Measurements from ENCODE around the gene ZNF516.

ZNF516 gene

GRCh38 chr18:76452357-76452756 is 42.7 kb downstream of the ZNF516 start:
- no peak overlapping the region for H3K4me3 ChIP-seq (ENCODE audit: low read depth, low read length)
- DNase-seq (ENCODE audit: low read depth, low spot score) = peak; percentile 75
- in situ Hi-C loops (cut with HindIII; ENCODE audit: low sequenced_read_pairs) = no loop called here
- TF ChIP-seq CTCF (IDR thresholded peaks at IDR 0.05; ENCODE audit: low read depth, low read length) = no peak

GRCh38 chr18:76451396-76452331 is 43.4 kb downstream of the ZNF516 start:
- peak overlapping the region; percentile 46 for H3K4me3 ChIP-seq (ENCODE audit: low read depth, low read length)
- DNase-seq (ENCODE audit: low read depth, low spot score) = no peak
- in situ Hi-C loops (cut with HindIII; ENCODE audit: low sequenced_read_pairs) = no loop called here
- no peak for TF ChIP-seq CTCF (IDR thresholded peaks at IDR 0.05; ENCODE audit: low read depth, low read length)

- DNase-seq (ENCODE audit: low read depth, low spot score) = peak; percentile 63
Measured at GRCh38 chr18:76450452-76451395, 44.3 kb downstream of the ZNF516 start.

GRCh38 chr18:76449111-76449453 is 46.0 kb downstream of the ZNF516 start:
- in situ Hi-C loops (cut with HindIII; ENCODE audit: low sequenced_read_pairs) = no loop called here
- TF ChIP-seq CTCF (IDR thresholded peaks at IDR 0.05; ENCODE audit: low read depth, low read length) = no peak
- DNase-seq (ENCODE audit: low read depth, low spot score) = no peak
- H3K4me3 ChIP-seq (ENCODE audit: low read depth, low read length) = no peak overlapping the region

More at GRCh38 chr18:76450452-76451395, 44.3 kb downstream of the ZNF516 start:
- in situ Hi-C loops (cut with HindIII; ENCODE audit: low sequenced_read_pairs) = no loop called here
- H3K4me3 ChIP-seq (ENCODE audit: low read depth, low read length) = peak overlapping the region; percentile 46
- TF ChIP-seq CTCF (IDR thresholded peaks at IDR 0.05; ENCODE audit: low read depth, low read length) = no peak

GRCh38 chr18:76448256-76449110 is 46.6 kb downstream of the ZNF516 start:
- in situ Hi-C loops (cut with HindIII; ENCODE audit: low sequenced_read_pairs) = no loop called here
- DNase-seq (ENCODE audit: low read depth, low spot score) = no peak
- no peak for TF ChIP-seq CTCF (IDR thresholded peaks at IDR 0.05; ENCODE audit: low read depth, low read length)
- no peak overlapping the region for H3K4me3 ChIP-seq (ENCODE audit: low read depth, low read length)
